ENCODE measurements around the gene PPP1R1C.

Gene PPP1R1C

GRCh38 chr2:182064019-182064778 lies 78.5 kb downstream of the PPP1R1C start:
- DNase-seq (ENCODE audit: low spot score): no peak

GRCh38 chr2:182066400-182067087 lies 80.9 kb downstream of the PPP1R1C start:
- DNase-seq (ENCODE audit: low spot score): peak; percentile 53

GRCh38 chr2:182067393-182067792 lies 81.7 kb downstream of the PPP1R1C start:
- no peak for DNase-seq (ENCODE audit: low spot score)

- DNase-seq (ENCODE audit: low spot score): no peak
These were observed 83.2 kb downstream of the PPP1R1C start for GRCh38 chr2:182068811-182069210.

- DNase-seq (ENCODE audit: low spot score): no peak
These were observed 83.8 kb downstream of the PPP1R1C start for GRCh38 chr2:182069416-182069815.

GRCh38 chr2:182069908-182070307 lies 84.3 kb downstream of the PPP1R1C start:
- no peak for DNase-seq (ENCODE audit: low spot score)

GRCh38 chr2:182070736-182071135 lies 85.1 kb downstream of the PPP1R1C start:
- no peak for DNase-seq (ENCODE audit: low spot score)

- DNase-seq (ENCODE audit: low spot score): no peak
These were observed 87.2 kb downstream of the PPP1R1C start for GRCh38 chr2:182072861-182073260.

- no peak for DNase-seq (ENCODE audit: low spot score)
These were observed 88.0 kb downstream of the PPP1R1C start for GRCh38 chr2:182073613-182074012.

GRCh38 chr2:182077023-182077422 lies 91.4 kb downstream of the PPP1R1C start:
- DNase-seq (ENCODE audit: low spot score): no peak

- peak; percentile 48 for DNase-seq (ENCODE audit: low spot score)
These were observed 91.9 kb downstream of the PPP1R1C start for GRCh38 chr2:182077448-182078142.

GRCh38 chr2:182078988-182079602 lies 93.4 kb downstream of the PPP1R1C start:
- DNase-seq (ENCODE audit: low spot score): no peak

GRCh38 chr2:182080493-182080892 lies 94.8 kb downstream of the PPP1R1C start:
- no peak for DNase-seq (ENCODE audit: low spot score)

GRCh38 chr2:182081602-182082260 lies 96.1 kb downstream of the PPP1R1C start:
- DNase-seq (ENCODE audit: low spot score): no peak

GRCh38 chr2:182088681-182089320 lies 103.1 kb downstream of the PPP1R1C start:
- DNase-seq (ENCODE audit: low spot score): peak; percentile 6

GRCh38 chr2:182090486-182090885 lies 104.8 kb downstream of the PPP1R1C start:
- DNase-seq (ENCODE audit: low spot score): no peak

GRCh38 chr2:182097571-182098164 lies 112.0 kb downstream of the PPP1R1C start:
- no peak for DNase-seq (ENCODE audit: low spot score)

- no peak for DNase-seq (ENCODE audit: low spot score)
These were observed 113.0 kb downstream of the PPP1R1C start for GRCh38 chr2:182098648-182099047.

GRCh38 chr2:182101263-182101662 lies 115.6 kb downstream of the PPP1R1C start:
- DNase-seq (ENCODE audit: low spot score): no peak

- no peak for DNase-seq (ENCODE audit: low spot score)
These were observed 117.9 kb downstream of the PPP1R1C start for GRCh38 chr2:182103526-182103925.

GRCh38 chr2:182110347-182110746 lies 124.7 kb downstream of the PPP1R1C start:
- no peak for DNase-seq (ENCODE audit: low spot score)

Measured in AG08396 (cell line).